HG03066 (cell line): Measurements from ENCODE around the gene SEPTIN5.
"Not testable (repeated sequence)": the region's sequence is repeated elsewhere in the genome, so short reads cannot be mapped to it uniquely, and the experiment has no call there.

Experiments
- ATAC-seq: cut with Tn5 transposase; IDR thresholded peaks from one replicate; pipeline ENCODE4 v1.9.1; 2021; ENCODE audit warnings: low read depth; ENCODE audit not compliant: unreplicated experiment

SEPTIN5 gene

DNA sequence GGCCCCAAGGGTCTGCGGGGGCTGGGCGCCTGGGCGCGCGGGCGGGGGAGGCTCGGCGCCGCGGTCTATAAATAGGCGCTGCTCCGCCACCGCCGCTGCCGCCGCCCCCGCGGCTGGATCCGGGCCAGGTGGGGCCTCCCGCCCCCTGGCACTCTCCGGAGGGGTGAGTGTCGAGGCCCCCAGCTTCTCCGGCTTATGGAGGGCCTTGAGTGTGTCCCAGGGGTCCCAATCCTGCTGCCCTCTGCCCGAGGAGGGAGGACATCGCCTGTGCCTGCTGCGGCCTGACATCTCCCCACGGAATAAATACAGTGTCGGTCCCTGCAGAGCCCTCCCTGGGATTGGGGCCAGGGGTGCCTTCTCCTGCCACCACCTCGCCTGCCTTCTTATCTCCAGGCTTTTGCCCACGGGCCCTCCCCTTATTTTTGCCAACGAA lies 4.8 kb downstream of the SEPTIN5 start:
- no peak for ATAC-seq

DNA sequence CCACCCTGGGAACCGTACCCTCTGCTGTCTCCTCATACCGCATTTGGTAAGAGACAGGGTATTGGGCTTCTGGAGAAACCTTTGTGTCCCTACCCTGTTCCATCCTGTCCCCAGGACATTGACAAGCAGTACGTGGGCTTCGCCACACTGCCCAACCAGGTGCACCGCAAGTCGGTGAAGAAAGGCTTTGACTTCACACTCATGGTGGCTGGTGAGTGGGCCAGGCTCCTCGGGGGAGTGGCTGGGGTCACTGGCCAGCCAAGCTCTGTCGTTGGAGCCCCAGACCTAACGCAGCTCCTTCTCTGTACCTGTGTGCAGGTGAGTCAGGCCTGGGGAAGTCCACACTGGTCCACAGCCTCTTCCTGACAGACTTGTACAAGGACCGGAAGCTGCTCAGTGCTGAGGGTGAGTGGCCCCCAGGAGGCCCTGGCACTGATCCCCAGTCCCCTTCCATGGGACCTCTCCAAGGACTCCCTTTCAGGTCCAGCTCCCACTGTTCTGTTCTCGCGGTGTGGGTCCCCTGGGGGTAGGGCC lies 5.3 kb downstream of the SEPTIN5 start:
- no peak for ATAC-seq

DNA sequence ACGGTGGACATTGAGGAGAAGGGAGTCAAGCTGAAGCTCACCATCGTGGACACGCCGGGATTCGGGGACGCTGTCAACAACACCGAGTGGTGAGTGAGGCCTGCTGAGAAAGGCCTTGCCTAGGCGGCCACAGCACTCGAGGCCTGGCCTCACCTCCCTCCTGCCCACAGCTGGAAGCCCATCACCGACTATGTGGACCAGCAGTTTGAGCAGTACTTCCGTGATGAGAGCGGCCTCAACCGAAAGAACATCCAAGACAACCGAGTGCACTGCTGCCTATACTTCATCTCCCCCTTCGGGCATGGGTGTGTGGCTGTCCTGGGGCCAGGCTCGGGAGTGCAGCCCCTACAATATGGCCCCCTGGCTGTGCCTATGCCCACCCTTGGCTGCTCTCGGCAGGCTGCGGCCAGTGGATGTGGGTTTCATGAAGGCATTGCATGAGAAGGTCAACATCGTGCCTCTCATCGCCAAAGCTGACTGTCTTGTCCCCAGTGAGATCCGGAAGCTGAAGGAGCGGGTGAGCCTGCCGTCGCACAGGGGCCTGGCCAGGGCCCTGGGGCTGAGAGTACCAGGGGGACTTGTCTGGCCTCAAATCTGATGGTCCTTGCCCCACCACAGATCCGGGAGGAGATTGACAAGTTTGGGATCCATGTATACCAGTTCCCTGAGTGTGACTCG lies 6.0 kb downstream of the SEPTIN5 start:
- ATAC-seq, result no peak

DNA sequence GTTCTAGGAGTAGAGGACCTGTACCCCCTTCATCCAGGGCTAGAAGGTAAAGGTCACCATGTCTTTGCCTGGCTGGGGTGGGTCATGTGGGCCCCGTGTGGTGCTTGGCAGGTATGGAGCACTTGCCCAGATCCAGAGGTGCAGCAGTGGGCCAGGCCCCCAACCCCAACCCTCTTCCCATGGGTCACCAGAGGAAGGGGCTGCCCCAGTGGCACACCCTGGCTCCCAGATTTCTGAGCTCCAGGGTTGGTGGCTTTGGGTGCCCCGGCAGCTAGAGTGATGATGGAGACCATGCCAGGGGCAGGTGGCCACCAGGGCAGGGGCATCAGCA lies 6.7 kb downstream of the SEPTIN5 start:
- no peak for ATAC-seq

DNA sequence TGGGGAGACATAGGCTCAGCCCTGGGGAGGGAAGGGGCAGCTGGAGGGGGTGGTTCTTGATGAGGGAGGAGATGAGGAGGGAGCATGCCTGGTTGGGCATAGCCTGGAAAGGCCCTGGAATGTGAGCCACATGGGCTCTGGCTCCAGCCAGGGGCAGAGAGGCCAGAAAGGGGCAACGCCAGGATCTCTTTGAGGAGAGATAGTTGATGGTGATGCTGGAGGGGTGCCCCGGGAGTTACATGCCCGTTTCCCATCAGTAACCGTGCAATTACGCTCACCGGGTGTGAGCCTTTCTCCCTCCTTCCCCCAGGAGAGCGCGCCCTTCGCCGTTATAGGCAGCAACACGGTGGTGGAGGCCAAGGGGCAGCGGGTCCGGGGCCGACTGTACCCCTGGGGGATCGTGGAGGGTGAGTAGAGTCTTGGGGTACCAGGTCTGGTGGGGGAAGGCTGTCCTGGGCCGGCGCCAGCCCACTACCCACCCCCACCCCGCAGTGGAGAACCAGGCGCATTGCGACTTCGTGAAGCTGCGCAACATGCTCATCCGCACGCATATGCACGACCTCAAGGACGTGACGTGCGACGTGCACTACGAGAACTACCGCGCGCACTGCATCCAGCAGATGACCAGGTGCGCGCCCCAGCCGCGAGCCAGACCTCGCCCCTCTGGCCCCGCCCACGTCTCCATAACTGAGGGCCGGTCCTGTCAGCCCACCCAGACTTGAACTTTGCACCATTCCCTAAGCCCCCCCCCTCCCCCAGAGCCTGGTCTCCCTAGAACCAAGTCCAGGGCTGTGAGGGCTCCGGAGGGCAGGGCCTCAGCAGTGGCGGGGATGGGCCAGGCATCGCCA lies 7.3 kb downstream of the SEPTIN5 start:
- no peak for ATAC-seq

DNA sequence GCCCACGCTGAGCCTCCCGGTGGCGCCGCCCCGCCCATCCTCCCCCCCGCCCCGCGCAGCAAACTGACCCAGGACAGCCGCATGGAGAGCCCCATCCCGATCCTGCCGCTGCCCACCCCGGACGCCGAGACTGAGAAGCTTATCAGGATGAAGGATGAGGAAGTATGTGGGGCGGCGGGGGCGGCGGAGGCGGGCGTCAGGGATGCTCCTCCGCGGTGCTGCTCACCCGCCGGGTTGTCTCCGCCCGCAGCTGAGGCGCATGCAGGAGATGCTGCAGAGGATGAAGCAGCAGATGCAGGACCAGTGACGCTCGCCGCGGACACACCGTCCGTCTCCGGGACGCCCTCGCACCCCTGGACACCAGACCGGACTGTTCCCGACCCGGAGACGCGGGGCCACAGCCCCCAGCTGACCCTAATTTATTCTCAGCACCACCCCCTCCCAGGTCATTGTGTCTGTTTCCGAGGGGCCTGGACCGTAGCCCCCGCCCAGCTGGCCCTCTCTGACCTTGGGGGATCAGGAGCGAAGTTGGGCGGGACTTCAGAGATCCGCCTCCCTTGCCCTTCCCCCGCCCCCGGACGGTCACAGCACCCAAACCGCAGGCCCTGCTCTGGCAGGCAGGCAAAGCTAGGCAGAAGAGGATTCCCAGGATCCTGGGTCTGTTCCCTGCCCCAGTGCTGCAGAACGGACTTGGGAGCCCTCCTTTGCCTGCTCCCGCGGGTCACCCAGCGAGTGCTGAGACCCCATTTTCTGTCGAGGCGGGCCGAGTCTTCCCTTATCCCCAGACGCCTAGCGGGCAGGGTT lies 8.1 kb downstream of the SEPTIN5 start:
- no peak for ATAC-seq

DNA sequence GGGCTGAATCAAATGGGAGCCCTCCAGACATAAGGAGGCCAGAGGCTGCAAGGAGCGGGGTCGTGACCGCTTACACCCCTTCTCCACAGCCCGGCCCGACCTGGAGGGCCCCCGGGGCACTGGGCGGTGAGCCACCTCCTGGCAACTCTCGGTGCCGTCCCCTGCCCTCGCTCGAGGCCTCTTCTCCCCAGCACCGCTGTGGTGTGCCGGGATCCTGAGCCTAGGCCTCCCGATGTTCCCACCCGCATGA lies 8.6 kb downstream of the SEPTIN5 start:
- no peak for ATAC-seq

DNA sequence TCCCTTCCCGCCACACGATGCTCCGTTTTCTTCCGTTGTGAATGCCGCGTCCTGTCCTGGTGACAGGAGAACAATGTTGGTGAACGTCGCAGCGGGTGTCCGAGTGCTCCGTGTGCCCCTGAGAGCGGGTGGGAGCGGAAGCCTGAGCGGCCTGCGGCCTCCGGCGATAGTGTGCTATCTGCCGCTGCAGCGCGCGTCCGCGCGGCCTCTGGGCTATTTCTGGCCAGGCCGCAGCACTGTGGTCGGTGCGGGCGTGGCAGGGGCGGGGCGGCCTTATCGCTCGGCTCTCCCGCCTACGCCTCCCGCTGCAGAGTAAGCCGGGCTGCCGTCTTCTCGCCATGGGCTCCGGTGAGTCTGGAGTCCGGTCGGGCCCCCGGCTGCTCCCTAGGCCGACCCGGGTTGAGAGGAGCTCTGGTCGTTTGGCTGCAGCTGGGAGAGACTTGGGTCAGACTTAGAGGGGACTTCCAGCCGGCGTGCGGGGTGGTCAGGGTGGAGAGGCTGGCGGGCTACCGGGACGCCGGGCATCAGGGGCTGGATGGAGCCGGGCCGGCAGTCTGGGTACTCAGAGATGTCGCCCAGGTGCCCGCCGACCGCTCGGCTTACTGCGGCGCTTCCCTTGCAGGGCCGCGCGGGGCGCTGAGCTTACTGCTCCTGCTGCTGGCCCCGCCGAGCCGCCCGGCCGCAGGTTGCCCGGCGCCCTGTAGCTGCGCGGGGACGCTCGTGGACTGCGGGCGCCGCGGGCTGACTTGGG lies 9.1 kb downstream of the SEPTIN5 start, which contains the start of gene GP1BB:
Gene GP1BB, plus strand, starts transcription at position 308 of the 751 bp plus-strand sequence. Its CDS starts 31 bp downstream, at position 339.
- ATAC-seq, result no peak

DNA sequence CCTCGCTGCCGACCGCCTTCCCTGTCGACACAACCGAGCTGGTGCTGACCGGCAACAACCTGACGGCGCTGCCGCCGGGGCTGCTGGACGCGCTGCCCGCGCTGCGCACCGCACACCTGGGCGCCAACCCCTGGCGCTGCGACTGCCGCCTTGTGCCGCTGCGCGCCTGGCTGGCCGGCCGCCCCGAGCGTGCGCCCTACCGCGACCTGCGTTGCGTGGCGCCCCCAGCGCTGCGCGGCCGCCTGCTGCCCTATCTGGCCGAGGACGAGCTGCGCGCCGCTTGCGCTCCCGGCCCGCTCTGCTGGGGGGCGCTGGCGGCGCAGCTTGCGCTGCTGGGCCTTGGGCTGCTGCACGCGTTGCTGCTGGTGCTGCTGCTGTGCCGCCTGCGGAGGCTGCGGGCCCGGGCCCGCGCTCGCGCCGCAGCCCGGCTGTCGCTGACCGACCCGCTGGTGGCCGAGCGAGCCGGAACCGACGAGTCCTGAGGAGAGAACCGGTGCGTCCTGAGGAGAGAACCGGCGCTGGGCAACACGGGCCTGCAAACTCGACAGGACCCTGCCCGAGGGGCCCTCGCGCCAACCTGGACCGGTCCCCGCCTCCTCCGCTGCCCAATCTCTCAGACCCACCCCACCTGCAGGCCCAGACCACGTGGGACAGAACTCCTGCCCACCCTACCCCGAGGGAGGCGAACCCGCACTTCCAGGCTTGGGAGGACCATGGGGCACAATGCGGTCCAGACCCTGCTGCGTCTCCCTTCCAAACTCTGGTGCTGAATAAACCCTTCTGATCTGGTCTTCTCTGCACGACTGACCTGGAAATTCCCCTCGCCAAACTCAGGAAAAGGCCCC lies 9.9 kb downstream of the SEPTIN5 start:
- no peak for ATAC-seq

DNA sequence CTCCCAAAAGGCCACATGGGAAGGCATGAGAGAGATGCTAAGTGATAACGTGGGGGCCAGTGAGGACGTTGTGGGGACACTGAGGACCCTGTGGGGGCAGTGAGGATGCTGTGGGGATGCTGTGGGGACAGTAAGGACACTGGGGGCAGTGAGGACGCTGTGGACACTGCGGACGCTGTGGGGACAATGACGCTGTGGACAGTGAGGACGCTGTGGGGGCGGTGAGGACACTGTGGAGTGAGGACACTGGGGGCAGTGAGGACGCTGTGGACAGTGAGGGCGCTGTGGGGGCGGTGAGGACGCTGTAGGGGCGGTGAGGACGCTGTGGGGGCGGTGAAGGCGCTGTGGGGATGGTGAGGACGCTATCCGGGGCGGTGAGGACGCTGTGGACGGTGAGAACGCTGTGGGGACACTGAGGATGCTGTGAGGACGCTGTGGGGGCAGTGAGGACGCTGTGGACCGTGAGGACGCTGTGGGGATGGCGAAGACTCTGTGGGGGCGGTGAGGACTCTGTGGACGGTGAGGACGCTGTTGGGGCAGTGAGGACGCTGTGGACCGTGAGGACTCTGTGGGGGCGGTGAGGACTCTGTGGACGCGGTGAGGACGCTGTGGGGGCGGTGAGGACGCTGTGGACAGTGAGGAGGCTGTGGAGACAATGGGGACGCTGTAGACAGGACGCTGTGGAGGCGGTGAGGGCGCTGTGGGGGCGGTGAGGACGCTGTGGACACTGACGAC lies 10.8 kb downstream of the SEPTIN5 start:
- ATAC-seq, result no peak

DNA sequence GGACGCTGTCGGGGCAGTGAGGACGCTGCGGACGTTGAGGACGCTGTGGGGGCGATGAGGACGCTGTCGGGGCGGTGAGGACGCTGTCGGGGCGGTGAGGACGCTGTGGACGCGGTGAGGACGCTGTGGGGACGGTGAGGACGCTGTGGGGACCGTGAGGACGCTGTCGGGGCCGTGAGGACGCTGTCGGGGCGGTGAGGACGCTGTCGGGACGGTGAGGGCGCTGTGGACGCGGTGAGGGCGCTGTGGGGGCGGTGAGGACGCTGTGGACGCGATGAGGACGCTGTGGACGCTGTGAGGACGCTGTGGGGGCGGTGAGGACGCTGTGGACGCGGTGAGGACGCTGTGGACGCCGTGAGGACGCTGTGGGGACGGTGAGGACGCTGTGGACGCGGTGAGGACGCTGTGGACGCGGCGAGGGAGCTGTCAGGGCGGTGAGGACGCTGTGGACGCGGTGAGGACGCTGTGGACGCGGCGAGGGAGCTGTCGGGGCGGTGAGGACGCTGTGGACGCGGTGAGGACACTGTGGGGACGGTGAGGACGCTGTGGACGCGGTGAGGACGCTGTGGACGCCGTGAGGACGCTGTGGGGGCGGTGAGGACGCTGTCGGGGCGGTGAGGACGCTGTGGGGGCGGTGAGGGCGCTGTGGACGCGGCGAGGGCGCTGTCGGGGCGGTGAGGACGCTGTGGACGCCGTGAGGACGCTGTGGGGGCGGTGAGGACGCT lies 11.9 kb downstream of the SEPTIN5 start:
- ATAC-seq, result not testable (repeated sequence)

DNA sequence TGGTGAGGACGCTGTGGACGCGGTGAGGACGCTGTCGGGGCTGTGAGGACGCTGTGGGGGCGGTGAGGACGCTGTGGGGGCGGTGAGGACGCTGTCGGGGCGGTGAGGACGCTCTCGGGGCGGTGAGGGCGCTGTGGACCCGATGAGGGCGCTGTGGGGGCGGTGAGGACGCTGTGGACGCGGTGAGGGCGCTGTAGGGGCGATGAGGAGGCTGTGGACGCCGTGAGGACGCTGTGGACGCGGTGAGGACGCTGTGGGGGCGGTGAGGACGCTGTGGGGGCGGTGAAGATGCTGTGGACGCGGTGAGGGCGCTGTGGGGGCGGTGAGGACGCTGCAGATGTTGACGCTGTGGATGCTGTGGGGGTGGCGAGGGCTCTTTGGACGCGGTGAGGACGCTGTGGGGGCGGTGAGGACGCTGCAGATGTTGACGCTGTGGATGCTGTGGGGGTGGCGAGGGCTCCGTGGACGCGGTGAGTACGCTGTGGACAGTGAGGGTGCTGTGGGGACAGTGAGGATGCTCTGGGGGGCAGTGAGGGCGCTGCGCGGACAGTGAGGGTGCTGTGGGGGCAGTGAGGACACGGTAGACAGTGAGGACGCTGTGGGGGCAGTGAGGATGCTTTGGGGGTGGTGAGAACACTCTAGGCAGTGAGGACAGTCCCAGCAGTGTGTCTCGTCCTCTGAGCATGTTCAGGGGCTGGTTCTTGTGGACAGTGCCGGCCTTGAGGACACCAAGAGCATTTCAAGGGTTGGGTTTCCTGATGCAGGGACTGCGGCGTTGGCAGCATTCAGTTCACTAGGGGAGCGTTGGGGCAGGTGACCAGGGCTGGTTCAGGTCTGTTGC lies 13.2 kb downstream of the SEPTIN5 start:
- no peak for ATAC-seq

DNA sequence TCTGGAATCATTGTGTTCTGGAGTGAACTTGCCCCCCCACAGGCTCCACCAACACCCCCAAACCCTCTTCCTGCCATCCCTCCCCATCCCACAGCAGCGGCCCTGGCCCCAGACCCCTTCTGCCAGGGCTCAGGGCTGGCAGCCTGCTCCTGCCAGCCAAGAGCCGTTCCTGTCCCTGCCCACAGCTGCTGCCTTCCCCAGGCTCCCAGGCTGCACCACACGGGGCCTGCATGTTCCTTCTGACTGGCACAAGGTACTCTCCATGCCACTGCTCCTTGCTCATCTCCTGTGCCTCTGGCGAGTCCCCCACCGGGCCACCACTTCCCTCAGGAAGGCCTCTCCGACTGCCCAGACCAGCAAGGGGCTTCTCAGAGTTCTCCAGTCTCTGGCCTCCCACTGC lies 14.0 kb downstream of the SEPTIN5 start:
- ATAC-seq, result no peak

DNA sequence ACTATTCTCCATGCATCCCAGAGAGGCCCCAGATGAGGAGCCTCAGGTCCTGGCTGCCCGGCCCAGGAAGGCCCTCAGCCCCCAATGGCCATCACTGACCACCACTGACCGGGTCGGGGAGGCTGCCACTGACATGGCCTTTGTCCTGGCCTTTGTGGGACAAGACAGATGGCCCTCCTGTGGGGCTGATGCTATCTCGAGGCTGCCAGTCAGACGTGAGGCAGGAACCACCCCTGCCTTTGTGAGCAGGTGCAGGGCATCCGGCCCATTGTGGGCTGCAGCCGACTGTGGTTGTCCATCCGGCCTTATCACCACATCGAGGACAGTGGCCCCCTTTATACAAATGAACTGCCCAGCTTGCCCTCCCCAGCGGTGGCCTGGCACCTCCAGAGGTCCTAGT lies 14.5 kb downstream of the SEPTIN5 start:
- no peak for ATAC-seq

DNA sequence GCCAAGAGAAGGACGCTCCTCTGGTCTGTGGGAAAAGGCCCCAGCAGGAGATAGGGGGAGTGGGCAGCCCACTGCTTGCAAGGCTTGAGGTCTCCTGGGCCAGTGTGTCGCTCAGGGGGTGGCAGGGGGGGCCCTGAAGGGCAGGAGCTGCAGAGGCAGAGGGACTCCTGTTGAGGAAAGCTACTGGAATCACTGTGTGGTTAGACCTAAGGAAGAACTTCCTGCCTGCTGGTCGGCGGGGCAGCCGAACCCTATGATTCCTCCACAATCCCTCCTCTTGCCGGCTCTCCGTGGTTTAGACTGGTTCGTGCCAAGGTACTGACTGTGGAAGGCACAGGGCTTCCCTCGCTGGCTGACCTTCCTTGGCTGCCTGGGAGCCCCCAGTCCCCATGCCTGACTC lies 15.2 kb downstream of the SEPTIN5 start:
- ATAC-seq, result no peak

DNA sequence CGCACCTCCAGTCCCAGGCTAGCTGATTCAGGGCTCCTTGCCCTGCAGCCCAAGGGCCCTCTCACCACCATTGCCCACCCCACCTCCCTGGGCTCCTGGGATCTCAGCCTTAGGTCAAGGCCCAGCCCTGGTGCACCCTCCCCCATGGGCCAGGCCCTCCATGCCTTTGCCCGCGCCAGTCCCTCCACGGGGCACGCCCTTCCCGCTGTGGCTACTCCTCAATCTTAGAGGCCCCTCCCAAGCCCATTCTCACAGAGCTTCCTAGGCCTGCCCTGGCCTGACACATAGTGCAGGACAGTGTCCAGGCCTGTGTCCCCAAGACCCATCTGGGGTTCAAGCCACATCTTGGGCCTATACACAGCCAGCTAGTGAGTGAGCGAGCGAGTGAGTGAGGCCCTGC lies 15.9 kb downstream of the SEPTIN5 start:
- ATAC-seq, result no peak

DNA sequence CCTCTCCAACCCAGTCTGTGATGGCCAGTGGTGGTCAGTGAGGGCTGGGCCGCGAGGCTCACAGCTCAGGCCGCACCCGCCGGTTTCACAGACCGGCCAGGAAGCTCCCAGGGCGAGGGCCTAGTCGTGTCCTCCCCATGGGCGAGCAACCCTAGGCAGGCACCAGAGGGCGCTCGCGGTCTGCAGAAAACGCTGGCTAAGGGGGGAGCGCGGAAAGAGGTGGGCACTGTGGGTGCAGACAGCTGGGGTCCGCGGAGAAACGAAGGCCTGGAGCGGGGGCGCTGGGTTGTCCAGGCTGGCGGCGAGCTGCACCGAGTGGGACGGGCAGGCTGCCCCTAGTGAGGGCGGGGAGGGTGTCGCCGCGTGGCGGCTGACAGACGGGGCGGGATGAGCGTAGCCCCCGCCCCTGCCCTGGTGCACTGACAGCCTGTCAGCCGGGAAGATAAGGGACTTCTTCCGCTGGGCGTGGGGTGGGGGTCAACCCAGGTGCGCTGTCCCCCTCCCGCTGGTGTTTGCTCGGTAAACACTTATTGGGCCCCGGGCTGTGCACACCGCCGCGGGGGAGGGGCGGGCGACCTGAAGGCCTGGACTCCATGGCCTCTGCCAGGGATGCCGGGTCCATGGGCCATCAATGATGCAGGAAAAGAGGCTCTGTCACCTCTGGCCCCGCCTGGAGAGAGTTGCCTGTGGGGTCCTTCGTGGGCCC lies 16.5 kb downstream of the SEPTIN5 start:
- no peak for ATAC-seq
